ENCODE data around the gene EHBP1L1. TPM values are rescaled to one million over a fixed set of nuclear protein-coding genes. Genes with fewer than 3 reads are reported as not detected.

The EHBP1L1 gene
- total and polyA plus RNA-seq, 2 of the 8 experiments (the other 6 are each of a cell fraction or from before 2014, with no cell fraction given), result 4.3 to 6.6 TPM

- TF ChIP-seq, protein P1, sequence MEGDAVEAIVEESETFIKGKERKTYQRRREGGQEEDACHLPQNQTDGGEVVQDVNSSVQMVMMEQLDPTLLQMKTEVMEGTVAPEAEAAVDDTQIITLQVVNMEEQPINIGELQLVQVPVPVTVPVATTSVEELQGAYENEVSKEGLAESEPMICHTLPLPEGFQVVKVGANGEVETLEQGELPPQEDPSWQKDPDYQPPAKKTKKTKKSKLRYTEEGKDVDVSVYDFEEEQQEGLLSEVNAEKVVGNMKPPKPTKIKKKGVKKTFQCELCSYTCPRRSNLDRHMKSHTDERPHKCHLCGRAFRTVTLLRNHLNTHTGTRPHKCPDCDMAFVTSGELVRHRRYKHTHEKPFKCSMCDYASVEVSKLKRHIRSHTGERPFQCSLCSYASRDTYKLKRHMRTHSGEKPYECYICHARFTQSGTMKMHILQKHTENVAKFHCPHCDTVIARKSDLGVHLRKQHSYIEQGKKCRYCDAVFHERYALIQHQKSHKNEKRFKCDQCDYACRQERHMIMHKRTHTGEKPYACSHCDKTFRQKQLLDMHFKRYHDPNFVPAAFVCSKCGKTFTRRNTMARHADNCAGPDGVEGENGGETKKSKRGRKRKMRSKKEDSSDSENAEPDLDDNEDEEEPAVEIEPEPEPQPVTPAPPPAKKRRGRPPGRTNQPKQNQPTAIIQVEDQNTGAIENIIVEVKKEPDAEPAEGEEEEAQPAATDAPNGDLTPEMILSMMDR (IDR thresholded peaks at IDR 0.05; ENCODE audit: control extremely low read depth in 1 of 3, insufficient read depth in 1 of 3, low read depth in 1 of 3, low read length in 3 of 3), result no peak
- TF ChIP-seq HDAC2 (IDR thresholded peaks at IDR 0.05; ENCODE audit: borderline replicate concordance in 1 of 2, low read depth in 2 of 2, low read length in 2 of 2) (no peak), FOSL1 (IDR thresholded peaks at IDR 0.05; ENCODE audit: insufficient read depth, low read depth, low read length) (no peak), GTF2F1 (IDR thresholded peaks at IDR 0.05; ENCODE audit: borderline replicate concordance, low read depth, low read length) (no peak), JUN (IDR thresholded peaks at IDR 0.05; ENCODE audit: low read depth, low read length) (no peak), CHD2 (IDR thresholded peaks at IDR 0.05; ENCODE audit: low read length) (no peak), E2F6 (IDR thresholded peaks at IDR 0.05) (no peak), YY1 (IDR thresholded peaks at IDR 0.05; ENCODE audit: low read depth, low read length) (no peak), BCL11A (IDR thresholded peaks at IDR 0.05; ENCODE audit: low read depth in 2 of 2, low read length in 2 of 2) (no peak)
Observed at GRCh38 chr11:65611758-65612603, 36.1 kb downstream of the EHBP1L1 start (continued).
